DMS53 (cell line): ENCODE data around the gene PAPPA.

Source experiments
- DNase-seq: peaks from one replicate; lab custom pipeline; 2025; lab: John Stamatoyannopoulos, UW

PAPPA gene

DNA sequence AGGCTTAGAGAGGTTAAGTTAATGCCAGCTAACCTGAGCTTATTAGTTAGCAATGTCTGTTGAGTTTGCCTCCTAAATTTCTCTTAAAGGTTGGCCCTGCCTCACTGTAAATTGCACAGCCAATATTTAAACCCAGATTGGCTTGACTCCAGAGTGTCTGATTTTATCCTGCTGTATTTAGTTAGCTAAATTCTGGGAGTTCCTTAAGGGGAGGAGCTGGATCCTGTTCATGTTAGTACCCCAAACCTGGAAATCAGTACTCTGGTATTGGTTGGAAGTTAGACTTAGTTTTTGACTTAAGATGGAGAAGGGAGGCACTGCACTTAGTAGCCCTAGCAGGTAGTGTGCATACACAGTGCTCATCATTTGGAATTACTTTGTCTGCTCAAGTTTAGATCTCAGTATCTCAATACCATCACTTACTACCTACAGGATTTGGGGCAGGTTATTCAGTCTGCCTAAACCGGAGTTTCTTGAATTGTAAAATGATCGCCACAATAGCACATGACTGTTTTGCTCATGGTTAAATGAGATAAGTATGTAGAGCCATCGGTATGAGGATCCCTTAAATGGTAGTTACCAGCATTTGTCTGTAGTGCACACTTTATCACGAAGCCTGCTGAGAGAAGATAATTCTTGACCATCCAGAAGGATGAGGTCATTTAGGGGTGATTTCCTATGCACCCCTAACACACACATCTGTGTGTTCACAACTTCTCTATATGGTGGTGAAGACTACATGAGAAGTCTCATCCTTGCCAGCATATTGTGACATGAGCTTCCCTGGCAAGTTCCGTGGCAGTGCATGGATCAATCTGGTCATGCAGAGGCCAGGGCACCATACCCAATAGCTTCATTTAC lies 268.8 kb downstream of the PAPPA start:
- no peak for DNase-seq

DNA sequence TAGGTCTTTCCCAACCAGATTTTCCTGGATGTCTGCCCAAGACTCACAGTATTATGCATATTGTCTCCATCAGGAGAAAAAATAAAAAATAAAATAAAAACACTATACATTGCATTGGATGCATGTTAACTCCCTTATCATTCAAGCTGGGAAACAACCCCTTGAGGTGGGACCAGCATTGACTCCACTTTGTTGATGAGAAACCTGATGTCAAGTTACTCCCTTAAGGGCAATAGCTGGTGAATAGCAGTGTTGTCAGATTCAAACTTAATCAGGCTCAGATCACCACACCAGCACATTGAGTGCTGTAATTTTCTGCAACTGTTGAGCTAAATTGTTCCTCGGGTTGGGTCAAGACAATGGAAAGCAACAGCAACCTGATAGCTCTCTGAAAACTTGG lies 269.6 kb downstream of the PAPPA start:
- DNase-seq: no peak

- DNase-seq: no peak
These were observed 271.7 kb downstream of the PAPPA start for GRCh38 chr9:116425244-116425643.

- no peak for DNase-seq
These were observed 277.3 kb downstream of the PAPPA start for GRCh38 chr9:116430849-116431248.

DNA sequence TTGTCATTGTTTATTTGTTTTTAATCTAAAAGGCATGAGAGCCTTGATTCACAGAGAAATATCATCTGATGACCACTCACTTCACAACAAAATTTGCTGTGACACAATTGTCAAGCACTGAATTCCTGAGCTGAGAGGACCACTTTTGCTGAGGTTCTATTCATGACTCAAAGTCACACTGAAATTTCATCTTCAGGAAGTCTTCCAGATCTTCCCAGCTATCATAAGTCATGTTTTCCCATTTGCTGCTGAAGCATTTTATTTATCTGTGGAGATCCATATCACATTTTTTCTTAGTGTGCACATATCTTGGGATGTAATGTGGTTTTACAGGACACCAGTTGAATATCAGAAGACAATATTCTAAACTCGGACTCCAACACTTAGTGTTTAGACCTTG lies 278.5 kb downstream of the PAPPA start:
- no peak for DNase-seq

DNA sequence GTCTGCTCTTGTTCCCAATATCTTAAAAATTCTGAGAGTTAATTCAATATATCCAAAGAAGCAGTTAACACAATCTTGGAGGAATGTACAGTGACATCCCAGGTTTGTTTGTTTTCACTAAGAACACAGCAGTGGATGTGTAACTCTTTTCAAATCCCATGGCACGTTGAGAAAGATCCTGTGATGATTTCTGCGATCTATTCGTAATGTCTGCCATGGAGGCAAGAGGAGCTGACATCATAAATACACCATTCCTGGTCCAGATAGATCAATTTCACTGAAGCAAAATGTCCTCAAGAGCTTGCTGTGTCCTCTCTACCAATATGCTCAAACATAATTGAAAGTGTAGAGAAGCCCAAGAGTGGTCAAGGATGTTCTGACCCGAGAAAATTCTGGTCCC lies 280.7 kb downstream of the PAPPA start:
- DNase-seq: no peak

DNA sequence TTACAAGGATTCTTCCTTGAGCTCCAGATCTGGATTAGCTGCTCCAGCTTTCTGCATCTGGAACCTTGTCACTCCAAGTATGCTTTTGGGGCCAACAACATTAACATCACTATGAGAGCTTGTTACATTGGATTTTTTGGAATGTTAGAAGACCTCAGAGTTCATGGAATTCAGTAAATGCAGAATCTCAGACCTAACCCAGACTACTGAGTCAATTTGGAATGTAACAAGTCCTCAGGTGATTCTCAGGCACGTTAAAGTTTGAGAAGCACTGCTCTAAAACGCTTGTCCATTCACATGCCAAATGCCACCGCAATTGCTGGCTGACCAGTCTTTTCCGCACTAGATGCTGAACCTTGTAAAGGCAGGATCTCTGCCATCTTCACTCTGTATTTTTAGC lies 282.1 kb downstream of the PAPPA start:
- no peak for DNase-seq

- DNase-seq: no peak
These were observed 282.5 kb downstream of the PAPPA start for GRCh38 chr9:116436121-116436520.

DNA sequence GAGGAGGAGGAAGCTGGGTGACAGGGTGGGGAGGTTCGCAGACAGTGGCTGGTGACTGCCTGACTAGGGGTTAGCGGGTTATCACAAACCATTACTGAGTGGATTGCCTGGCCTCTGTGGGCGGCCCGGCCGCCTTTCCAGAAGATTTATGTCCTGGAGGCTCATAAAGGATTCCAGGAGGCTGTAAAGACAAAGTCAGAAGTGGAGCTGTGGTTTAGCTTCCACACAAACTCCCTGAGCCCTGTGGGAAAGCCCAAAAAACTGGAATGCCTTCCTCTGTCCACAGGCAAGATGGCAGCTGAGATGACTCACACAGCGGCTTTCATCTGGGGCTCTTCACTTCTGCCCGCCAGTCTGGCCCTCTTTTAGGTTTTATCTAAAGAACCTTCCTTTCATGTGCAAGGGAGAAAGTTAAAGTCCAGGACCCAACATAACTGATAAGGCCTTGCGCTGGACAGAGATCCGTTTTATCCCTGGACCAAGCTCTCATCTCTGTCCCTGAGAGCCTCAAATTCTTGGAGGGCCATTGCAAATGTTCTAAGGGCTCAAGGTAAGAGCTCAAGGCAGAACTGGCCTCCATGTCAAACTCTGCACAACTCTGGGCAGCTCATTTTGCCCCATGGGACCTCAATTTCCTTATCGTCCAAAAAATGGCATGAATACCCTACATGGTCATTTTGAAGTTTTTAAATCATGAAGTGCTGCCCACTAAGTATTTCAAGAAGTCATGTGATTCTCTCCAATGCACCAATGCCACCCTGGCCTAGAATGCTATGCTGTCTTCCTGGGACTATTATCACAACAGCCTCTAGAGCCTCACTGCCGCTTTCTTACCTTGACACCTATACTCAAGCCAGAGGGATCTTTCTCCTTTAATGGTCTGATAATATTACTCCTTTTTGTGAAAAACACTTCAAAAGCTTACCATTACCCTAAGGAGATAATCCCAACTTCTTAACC lies 284.1 kb downstream of the PAPPA start:
- no peak for DNase-seq

- DNase-seq: no peak
These were observed 288.9 kb downstream of the PAPPA start for GRCh38 chr9:116442528-116442927.

GRCh38 chr9:116447934-116448333 lies 294.3 kb downstream of the PAPPA start:
- no peak for DNase-seq

DNA sequence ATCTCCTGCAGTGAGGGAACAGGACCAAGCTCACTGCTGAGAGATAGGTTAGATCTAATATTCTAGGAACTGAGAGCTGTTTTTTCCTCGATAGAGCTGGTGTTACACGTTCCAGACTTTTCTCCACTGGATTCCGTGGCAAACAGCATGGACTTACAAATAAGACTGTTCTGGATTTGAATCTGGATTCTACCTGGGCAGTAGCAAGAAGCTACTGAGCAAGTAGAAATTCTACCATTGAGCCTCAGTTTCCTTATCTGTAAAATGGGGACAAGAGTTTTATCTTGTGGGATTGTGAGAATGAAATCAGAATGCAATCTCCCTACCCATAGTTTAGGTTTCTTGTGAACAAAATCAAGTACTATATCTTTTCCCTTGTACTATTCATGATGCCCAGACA lies 294.8 kb downstream of the PAPPA start:
- no peak for DNase-seq

GRCh38 chr9:116449949-116450348 lies 296.4 kb downstream of the PAPPA start:
- no peak for DNase-seq

- DNase-seq: no peak
These were observed 297.0 kb downstream of the PAPPA start for GRCh38 chr9:116450378-116451139.

DNA sequence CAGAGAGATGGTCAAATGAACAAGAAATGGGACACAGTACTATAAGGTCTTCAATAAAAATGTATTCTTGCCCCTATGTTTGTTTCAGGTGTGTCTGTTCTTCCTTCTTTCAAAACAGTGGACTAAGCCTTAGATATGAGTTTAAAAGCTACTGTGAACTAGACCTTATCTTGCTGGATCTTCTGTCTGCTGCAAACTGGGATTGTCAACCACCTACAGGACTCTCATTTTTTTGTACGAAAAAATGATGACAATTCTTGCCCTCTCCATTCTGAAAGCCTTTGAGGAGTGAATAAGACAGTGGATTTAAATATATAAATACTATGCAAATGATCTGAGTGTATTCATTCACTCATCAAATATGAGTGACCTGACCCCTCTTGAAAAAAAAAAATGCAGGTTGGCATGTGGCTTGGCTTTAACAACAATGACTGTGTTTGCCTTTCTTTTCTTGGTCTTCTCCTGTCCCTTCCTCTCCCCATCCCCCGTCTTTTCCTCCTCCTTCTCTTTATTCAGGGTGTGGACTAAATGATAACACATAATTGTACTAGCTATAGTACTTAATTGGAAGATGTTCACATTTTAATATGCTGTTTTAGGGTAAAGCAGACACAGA lies 298.0 kb downstream of the PAPPA start:
- DNase-seq: no peak
